HG03175 (cell line): Measurements from ENCODE around the gene KCTD17.
"Not testable (repeated sequence)": the region's sequence is repeated elsewhere in the genome, so short reads cannot be mapped to it uniquely, and the experiment has no call there.

Experiments used
- ATAC-seq: cut with Tn5 transposase; IDR thresholded peaks from one replicate; pipeline ENCODE4 v1.9.1; 2021; ENCODE audit warnings: mild to moderate bottlenecking, moderate library complexity; ENCODE audit not compliant: unreplicated experiment

The KCTD17 gene

GRCh38 chr22:37057796-37058510, 6.4 kb downstream of the KCTD17 start:
- ATAC-seq: no peak

- ATAC-seq: no peak
Observed at GRCh38 chr22:37058917-37059701, 7.6 kb downstream of the KCTD17 start.

GRCh38 chr22:37059876-37060449, 8.4 kb downstream of the KCTD17 start:
- ATAC-seq: no peak

GRCh38 chr22:37060801-37061610, 9.5 kb downstream of the KCTD17 start:
- no peak for ATAC-seq

GRCh38 chr22:37061611-37062375, 10.3 kb downstream of the KCTD17 start:
- no peak for ATAC-seq

GRCh38 chr22:37062376-37062675, 10.8 kb downstream of the KCTD17 start:
- ATAC-seq: no peak

- ATAC-seq: no peak
Observed at GRCh38 chr22:37062702-37063381, 11.3 kb downstream of the KCTD17 start.

- ATAC-seq: no peak
Observed at GRCh38 chr22:37063431-37064420, 12.2 kb downstream of the KCTD17 start.

- no peak for ATAC-seq
Observed at GRCh38 chr22:37064553-37064952, 13.0 kb downstream of the KCTD17 start.

- ATAC-seq: no peak
Observed at GRCh38 chr22:37065180-37065579, 13.6 kb downstream of the KCTD17 start.

- ATAC-seq: no peak
Observed at GRCh38 chr22:37065961-37066360, 14.4 kb downstream of the KCTD17 start.

GRCh38 chr22:37067428-37067827, 15.9 kb downstream of the KCTD17 start:
- no peak for ATAC-seq

GRCh38 chr22:37068859-37069258, 17.3 kb downstream of the KCTD17 start:
- no peak for ATAC-seq

- no peak for ATAC-seq
Observed at GRCh38 chr22:37069319-37069718, 17.8 kb downstream of the KCTD17 start.

- no peak for ATAC-seq
Observed at GRCh38 chr22:37069719-37070118, 18.2 kb downstream of the KCTD17 start.

GRCh38 chr22:37070334-37070733, 18.8 kb downstream of the KCTD17 start:
- ATAC-seq: no peak

GRCh38 chr22:37070744-37071143, 19.2 kb downstream of the KCTD17 start:
- no peak for ATAC-seq

GRCh38 chr22:37071850-37072592, 20.5 kb downstream of the KCTD17 start:
- ATAC-seq: not testable (repeated sequence)
